Measurements from ENCODE around the gene PPP1R10.

PPP1R10 gene

DNA sequence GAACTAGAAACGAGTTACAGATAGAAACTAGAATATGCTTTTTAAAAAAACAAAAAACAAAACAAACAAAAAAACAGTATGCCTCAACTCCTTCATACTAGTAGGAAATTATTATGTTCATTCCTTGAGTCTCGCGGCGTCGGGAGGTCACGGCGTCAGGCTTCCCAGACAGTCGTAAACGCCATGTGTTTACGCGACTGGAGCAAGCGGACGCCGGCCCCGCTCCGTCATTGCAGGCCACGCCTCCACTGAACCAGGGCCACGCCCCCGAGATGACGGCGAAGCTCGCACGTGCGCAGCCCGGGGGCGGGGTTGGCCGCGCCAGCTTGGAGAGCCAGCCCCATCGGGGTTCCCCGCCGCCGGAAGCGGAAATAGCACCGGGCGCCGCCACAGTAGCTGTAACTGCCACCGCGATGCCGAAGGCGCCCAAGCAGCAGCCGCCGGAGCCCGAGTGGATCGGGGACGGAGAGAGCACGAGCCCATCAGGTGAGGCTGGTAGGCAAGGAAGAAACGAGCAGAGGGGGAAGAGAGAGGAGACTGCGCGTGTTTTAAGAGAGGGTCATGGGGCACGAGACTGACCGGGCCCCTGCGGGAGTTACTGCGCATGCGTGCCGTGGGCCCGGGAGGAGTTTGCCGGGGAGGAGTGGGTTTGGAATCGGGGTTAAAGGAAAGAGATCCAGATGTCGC, 45.8 kb downstream of the PPP1R10 start, which contains the start of gene ABCF1:
TSS of gene ABCF1 (plus strand) at position 368 of the 687 bp plus-strand sequence. CDS start at position 414, 46 bp downstream.
- peak; percentile 99 for DNase-seq (ENCODE audit: low spot score)
- in situ Hi-C loops (cut with MboI; ENCODE audit: low sequenced_read_pairs, unreplicated experiment), result no loop called here
- TF ChIP-seq, protein P1, sequence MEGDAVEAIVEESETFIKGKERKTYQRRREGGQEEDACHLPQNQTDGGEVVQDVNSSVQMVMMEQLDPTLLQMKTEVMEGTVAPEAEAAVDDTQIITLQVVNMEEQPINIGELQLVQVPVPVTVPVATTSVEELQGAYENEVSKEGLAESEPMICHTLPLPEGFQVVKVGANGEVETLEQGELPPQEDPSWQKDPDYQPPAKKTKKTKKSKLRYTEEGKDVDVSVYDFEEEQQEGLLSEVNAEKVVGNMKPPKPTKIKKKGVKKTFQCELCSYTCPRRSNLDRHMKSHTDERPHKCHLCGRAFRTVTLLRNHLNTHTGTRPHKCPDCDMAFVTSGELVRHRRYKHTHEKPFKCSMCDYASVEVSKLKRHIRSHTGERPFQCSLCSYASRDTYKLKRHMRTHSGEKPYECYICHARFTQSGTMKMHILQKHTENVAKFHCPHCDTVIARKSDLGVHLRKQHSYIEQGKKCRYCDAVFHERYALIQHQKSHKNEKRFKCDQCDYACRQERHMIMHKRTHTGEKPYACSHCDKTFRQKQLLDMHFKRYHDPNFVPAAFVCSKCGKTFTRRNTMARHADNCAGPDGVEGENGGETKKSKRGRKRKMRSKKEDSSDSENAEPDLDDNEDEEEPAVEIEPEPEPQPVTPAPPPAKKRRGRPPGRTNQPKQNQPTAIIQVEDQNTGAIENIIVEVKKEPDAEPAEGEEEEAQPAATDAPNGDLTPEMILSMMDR (IDR thresholded peaks at IDR 0.05; ENCODE audit: borderline replicate concordance, control extremely low read depth, extremely low read depth, insufficient read depth, missing control alignments), result no peak

DNA sequence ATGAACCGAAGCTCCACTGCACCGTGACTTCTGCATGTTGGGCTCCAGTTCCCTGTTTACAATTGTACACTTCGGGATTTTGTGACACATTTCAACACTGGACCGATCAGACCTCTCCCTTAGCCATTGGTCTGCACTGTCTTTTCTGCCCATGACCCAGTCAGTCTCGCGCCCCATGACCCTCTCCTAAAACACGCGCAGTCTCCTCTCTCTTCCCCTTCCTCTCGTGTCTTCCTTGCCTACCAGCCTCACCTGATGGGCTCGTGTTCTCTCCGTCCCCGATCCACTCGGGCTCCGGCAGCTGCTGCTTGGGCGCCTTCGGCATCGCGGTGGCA, 46.3 kb downstream of the PPP1R10 start:
- TF ChIP-seq, protein P1 (IDR thresholded peaks at IDR 0.05; ENCODE audit: borderline replicate concordance, control extremely low read depth, extremely low read depth, insufficient read depth, missing control alignments), result no peak
- DNase-seq (ENCODE audit: low spot score), result no peak
- in situ Hi-C loops (cut with MboI; ENCODE audit: low sequenced_read_pairs, unreplicated experiment), result no loop called here

GRCh38 chr6:30570263-30570662, 46.8 kb downstream of the PPP1R10 start:
- no peak for DNase-seq (ENCODE audit: low spot score)
- TF ChIP-seq, protein P1 (IDR thresholded peaks at IDR 0.05; ENCODE audit: borderline replicate concordance, control extremely low read depth, extremely low read depth, insufficient read depth, missing control alignments), result no peak
- in situ Hi-C loops (cut with MboI; ENCODE audit: low sequenced_read_pairs, unreplicated experiment), result no loop called here

DNA sequence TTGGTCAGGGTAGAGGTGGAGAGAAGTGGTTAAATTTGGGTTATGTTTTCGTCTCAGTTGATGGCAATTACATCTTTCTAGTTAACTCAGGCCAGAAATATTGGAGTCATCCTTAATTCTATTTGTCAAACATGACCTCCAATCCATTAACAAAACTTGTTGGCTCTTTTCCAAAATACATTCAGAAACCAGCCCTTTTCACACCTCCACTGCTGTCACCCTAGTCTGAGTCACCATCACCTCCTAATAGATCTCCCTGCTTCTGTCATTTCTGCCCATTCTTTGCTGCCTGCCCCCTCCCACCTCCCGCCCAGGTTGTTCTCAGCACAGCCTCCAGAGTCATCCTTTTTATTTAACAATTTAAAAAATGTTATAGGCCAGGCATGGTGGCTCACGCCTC, 48.8 kb downstream of the PPP1R10 start:
- DNase-seq (ENCODE audit: low spot score), result no peak
- in situ Hi-C loops (cut with MboI; ENCODE audit: low sequenced_read_pairs, unreplicated experiment), result no loop called here
- TF ChIP-seq, protein P1 (IDR thresholded peaks at IDR 0.05; ENCODE audit: borderline replicate concordance, control extremely low read depth, extremely low read depth, insufficient read depth, missing control alignments), result no peak

DNA sequence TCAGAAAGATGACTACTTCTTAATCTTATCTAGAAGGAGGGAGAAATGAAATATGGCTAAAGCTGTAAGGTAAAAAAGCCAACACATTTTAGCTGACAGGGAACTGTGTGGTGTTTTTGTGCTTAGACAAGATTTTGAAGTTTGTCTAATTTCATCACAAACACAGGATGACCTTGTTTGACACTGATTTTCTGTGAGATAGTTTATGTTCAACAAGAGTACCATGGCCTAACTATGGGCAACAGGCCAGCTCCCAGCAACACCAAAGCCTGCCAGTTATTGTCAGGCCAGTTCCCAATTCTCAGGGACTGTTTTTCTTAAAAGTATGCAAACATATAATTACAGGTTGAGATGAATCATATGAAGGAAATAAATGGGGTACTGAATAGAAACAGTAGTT, 51.3 kb downstream of the PPP1R10 start:
- TF ChIP-seq, protein P1 (IDR thresholded peaks at IDR 0.05; ENCODE audit: borderline replicate concordance, control extremely low read depth, extremely low read depth, insufficient read depth, missing control alignments), result no peak
- in situ Hi-C loops (cut with MboI; ENCODE audit: low sequenced_read_pairs, unreplicated experiment), result no loop called here
- no peak for DNase-seq (ENCODE audit: low spot score)

- in situ Hi-C loops (cut with MboI; ENCODE audit: low sequenced_read_pairs, unreplicated experiment), result no loop called here
- TF ChIP-seq, protein P1 (IDR thresholded peaks at IDR 0.05; ENCODE audit: borderline replicate concordance, control extremely low read depth, extremely low read depth, insufficient read depth, missing control alignments), result no peak
- no peak for DNase-seq (ENCODE audit: low spot score)
Observed at GRCh38 chr6:30564114-30564513, 52.9 kb downstream of the PPP1R10 start.
